Measurements from ENCODE around the gene PCNX3.

PCNX3 gene

DNA sequence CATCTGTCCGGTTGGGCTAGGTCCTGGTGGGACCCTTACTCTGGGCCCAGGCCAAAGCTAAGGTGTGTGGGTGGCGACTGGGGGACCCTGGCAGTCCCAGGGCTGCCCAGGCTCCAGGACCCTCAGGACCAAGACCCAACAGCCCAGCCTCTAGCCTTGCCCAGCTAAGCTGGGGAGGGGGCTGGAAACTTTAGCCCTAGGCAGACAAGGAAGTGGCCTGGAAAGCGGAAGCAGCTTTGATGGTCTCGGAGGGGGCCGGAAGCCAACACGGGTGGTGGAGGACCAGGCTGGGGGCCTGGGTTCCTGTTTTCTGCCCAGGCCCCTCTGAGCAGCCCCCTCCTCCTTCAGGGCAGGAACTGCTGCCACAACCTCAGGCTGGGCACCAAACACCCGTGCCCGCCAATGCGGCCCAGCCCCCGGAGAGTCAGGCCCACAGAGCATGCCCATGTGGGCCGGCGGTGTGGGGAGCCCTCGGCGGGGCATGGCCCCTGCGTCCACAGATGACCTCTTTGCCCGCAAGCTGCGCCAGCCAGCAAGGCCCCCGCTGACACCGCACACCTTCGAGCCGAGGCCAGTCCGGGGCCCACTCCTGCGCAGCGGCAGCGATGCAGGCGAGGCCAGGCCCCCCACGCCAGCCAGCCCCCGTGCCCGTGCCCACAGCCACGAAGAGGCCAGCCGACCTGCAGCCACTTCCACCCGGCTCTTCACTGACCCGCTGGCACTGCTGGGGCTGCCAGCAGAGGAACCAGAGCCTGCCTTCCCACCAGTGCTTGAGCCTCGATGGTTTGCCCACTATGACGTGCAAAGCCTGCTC lies 25.1 kb downstream of the PCNX3 start:
- peak; percentile 43 for DNase-seq

DNA sequence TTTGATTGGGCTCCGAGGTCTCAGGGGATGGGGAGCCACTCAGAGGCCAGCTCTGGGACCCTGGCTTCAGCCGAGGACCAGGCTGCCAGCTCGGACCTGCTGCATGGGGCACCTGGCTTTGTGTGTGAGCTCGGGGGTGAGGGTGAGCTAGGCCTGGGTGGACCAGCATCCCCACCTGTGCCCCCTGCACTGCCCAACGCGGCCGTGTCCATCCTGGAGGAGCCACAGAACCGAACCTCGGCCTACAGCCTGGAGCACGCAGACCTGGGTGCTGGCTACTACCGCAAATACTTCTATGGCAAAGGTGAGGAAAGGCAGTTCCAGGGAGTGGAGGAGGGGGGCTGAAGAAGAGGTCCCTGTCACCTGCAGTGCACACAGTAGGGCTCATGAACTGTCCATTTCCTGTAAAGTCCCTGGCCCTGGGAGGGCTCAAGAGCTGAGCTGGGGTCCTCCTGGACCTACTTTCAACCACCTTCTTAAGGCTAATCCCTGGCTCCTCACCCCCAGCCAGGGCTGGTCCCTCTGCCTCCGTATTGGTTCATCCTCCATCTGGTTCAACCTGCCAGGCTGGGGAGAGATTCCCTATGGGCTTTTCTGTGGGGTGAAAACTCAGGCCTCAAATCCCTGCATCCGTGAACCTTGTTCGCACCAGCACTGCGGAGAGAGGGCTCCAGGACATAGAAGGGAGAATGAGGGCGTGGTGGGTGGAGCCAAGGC lies 25.9 kb downstream of the PCNX3 start:
- no peak for DNase-seq

DNA sequence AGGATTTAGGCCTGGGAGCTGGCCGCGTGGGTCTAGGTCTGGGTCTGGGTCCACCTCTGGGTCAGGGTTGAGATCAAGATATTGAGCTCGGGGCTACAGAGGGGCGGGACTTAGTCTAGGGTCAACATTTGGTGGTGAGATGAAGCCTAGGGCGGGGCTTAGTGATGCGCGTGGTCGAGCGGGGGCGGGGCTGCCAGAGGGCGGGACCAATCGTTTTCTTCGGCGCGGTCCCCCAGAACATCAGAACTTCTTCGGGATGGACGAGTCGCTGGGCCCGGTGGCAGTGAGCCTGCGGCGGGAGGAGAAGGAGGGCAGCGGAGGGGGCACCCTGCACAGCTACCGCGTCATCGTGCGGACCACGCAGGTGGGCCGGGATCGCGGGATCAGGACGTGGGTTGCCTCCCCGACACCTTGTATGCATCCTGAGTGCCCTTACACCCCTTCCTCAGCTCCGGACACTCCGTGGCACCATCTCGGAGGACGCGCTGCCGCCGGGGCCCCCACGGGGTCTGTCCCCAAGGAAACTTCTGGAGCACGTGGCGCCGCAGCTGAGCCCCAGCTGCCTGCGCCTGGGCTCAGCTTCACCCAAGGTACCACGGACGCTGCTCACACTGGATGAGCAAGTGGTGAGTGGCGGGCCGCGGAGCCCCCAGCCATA lies 26.6 kb downstream of the PCNX3 start:
- DNase-seq: no peak

DNA sequence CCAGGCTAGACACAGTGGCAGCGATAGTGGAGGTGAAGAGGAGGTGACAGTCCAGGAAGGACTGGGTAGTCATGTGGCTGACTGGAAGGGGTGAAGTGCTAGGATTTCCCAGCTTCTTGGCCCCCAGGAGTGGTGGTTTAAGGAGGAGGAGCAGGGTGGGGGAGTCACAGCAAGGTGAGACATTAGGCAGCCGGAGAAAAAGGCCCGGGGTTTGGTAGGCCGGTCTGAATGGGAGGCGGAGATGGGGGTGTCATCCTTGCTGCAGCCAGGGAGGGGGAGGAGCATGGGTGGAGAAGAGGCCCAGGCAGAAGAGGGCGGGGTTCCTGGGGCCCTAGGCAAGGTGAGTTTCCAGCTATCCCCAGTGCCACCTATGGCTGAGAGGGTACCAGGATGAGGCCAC lies 28.4 kb downstream of the PCNX3 start:
- no peak for DNase-seq

DNA sequence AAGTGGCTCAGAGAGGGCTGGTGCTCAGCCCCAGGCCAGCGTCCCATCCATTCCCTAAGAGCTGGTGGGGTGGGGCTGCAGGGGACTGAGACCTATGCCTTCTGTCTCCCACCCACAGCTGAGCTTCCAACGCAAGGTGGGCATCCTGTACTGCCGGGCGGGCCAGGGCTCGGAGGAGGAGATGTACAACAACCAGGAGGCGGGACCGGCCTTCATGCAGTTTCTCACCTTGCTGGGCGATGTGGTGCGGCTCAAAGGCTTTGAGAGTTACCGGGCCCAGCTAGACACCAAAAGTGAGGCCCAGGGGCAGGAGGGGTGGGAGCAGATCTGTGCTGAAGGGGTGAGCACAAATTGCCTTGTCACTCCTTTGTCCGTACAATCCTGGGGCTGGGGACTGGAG lies 29.3 kb downstream of the PCNX3 start:
- no peak for DNase-seq

DNA sequence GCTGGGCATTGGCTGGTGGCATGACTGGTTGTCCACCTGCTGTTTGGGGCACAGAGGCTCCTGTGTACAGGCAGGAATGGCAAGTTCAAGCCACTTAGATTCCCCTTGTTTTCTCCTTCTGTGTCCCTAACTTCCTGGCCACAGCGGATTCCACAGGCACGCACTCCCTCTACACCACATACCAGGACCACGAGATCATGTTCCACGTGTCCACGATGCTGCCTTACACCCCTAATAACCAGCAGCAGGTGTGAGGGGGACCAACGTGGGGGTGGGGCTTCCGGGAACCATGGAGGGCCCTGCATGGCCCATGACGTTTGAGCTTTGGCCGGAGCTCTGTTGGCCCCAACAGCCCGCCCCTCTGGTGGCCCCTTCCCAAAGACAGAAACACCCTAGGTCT lies 30.1 kb downstream of the PCNX3 start:
- DNase-seq: no peak

GRCh38 chr11:65646288-65646957 lies 30.8 kb downstream of the PCNX3 start:
- no peak for DNase-seq

- DNase-seq: no peak
These were observed 31.6 kb downstream of the PCNX3 start for GRCh38 chr11:65646958-65647701.

- DNase-seq: no peak
These were observed 33.5 kb downstream of the PCNX3 start for GRCh38 chr11:65648997-65649493.

DNA sequence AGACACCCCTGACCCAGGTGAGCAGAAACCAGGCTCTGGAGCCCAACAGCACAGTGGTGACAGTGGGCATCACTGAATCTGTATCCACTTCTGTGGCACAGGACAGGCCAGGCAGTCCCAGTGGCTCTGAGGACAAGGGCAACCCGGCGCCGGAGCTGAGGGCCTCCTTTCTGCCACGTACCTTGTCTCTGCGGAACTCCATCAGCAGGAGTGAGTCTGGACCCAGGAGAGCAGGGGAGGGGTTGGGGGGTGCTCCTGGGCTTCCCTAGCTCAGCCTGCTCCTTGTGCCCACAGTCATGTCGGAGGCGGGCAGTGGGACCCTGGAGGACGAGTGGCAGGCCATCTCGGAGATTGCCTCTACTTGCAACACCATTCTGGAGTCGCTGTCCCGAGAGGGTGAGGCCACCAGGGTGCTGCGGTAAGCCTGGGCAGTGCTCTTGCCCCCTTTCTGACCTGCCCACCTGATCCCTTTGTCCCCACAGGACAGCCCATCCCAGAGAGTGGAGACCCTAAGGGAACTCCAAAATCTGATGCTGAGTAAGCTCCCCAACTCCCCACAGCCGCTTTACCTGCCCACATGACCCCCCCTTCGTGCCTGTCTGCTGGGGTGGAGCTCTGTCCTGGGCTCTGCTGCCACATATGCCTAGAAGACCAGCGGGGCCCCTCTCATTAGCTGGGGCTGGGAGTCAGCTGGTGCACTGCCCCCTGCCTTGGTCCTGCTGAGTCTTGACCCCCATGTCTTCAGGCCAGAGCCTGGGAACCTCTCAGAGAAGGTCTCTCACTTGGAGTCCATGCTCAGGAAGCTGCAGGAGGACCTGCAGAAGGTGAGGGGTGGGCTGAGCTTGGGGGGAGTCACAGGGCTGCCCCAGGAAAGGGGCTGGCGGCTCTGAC lies 34.3 kb downstream of the PCNX3 start:
- DNase-seq: no peak

DNA sequence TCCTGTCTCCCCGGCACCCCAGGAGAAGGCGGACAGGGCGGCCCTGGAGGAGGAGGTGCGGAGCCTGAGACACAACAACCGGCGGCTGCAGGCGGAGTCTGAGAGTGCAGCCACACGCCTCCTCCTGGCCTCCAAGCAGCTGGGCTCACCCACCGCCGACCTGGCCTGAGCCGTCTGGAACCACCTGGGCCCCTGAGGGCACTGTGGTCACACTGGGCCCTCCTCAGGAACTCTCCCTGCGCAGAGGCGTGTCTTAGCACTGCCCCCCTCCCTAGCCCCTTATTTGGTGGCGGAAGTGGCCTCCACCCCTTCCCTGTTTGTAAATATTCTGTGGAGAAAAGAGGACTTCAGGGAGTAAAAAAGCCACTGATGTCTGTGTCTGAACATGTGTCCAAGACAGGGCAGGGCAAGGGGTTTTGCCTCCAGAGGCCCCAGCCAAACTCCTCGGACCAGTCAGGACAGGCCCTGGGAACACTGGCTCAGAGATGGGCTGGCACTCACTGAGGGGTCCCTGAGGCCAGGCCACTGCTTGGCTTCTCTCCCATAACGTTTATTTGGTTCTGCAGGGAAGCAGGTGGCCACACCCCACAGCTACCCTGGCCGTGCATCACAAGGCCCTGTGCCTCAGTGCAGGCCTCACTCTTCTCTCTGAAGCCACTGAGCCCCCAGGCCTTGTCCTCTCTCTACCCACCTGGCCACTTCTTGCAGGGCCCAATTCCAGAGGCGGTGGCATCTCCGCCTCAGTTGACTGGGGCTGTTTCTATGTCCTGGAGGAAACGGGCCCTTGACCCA lies 35.2 kb downstream of the PCNX3 start:
- DNase-seq: no peak

DNA sequence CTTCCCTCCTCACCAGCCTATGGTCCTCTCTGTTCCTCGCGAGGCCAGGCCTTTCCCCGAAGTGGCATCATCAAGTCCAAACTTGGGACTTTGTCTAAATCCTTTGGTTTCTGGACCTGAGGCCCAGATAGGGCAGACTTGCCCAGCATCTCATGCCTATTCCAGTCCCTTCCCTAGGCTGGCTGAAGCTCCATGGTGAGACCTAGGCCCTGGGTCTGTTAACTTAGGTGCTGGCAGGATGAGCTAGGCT lies 35.7 kb downstream of the PCNX3 start:
- DNase-seq: no peak

- no peak for DNase-seq
These were observed 36.3 kb downstream of the PCNX3 start for GRCh38 chr11:65651589-65652510.

DNA sequence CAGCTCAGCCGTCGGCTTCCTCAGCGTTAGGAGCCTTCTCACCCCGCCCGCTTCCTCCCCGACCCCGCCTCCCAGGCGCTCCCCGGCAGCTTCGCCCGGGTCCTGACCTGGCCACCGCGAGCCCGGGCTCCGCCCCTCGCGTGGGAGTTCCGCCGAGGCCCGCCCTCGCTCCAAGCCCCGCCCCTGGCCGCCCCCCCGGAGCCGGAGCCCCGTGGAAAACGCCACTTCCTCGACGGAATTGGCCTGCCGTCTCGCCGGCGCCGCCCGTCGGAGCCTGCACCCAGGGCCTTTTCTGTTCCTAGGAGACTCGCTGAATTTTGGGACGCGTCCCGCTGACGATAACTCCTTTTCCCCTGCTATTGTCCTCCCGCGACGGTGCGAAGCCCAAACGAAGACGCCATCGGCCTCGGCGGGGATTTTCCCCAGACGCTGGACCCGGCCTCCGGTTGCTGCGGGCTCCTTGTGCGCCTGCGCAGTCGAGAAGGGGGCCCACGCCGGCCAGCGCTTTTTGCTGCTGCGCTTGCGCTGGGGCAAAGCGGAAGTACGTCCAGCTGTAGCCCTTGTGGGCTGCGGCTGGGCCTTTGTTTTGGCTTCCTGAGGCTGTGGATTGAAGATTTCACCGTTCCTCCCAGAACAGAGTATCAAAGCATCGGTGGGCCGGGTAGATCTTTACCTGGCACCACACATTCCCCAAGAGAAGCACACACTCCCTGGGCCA lies 37.1 kb downstream of the PCNX3 start:
- DNase-seq: peak; percentile 97

- DNase-seq: no peak
These were observed 38.0 kb downstream of the PCNX3 start for GRCh38 chr11:65653229-65654225.

DNA sequence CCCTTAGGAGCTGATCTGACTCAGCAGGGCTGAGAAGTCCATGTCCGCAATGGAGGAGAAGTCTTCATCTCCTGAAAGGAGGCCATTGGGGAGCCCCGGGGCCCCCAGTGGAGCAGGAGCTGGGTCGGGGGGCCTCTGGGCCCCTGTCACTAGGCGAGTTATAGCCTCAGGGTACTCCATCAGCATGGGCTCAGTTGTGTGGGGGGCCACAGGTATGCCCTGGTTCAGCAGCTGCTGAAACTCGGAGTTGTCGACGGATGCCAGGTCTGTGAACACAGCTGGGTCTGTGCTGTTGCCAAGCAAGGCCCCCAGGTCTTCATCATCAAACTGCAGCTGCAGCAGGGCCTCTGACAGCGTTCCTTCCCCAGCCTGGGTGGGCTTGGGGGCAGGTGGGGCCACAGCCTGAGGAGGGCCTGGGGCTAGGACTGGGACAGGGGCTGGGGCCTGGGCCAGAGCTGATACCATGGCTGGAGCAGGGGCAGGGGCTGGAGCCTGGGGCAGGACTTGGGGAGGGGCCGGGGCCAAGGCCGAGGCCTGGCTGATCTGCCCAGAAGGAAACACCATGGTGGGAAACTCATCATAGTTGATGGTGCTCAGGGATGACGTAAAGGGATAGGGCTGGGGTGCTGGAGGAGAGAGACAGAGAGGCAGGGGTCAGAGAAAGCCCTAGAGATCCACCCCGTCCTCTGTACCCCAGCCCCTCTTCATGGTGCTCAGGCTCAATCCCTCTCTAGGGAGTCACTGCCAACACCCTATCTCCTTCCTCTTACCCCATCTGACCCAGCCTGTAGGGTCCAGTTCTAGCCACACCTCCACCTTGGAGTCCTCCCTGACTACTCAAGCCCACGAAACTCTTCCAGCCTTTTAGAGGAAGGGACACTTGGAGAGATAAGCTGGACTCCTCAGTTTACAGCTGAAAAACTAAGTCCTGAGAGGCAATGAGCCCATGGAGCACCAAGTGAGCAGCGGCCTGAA lies 39.1 kb downstream of the PCNX3 start:
- no peak for DNase-seq

All from central memory CD4-positive, alpha-beta T cell (primary cell).